Measurements from ENCODE around the gene PDIA3. TPM values are rescaled to one million over a fixed set of nuclear protein-coding genes. Genes with fewer than 3 reads are reported as not detected.

Gene PDIA3
- total and polyA plus RNA-seq, 2 donors (not counting 3 experiments of a cell fraction or from before 2014, with no cell fraction given): 140 to 857 TPM

DNA sequence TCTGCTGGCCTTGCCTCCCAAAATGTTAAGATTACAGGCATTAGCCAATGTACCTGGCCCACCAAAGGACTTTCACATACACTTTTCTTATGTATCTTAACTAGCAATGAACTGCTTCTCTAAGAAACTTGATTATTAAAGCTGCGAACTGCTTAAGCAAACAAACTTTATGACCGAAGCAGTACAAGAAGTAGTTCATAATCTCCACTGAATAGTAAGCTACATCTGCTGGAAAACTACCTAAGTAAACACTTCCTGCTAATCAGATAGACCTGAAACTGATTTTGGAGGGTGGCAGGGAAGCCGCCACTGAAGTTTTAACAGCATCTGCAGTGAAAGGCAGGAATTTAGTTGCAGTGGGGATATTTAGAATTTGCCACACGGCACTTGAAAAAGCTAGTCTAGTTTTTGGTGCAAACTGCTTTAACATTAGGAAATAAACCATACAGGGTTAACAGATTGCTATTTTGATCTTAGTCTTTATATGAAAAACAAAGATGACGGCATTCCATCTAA is 62.3 kb downstream of the PDIA3 start:
- H3K27ac ChIP-seq (ENCODE audit: insufficient read depth, low read depth, low read length): no peak overlapping the region
- H3K4me1 ChIP-seq (ENCODE audit: control insufficient read depth, extremely low read depth, insufficient read depth, low read length): no peaks in the 10 kb centered on the region
- no peak overlapping the region for H3K4me3 ChIP-seq (replicated peaks in 1 of 3; ENCODE audit: insufficient read depth in 1 of 3, low read depth in 1 of 3, low read length in 3 of 3)
- DNase-seq (ENCODE audit: low read depth, low spot score): no peak
- no peak overlapping the region for H3K9ac ChIP-seq (replicated peaks; ENCODE audit: extremely low read depth, insufficient read depth, low read length)
- TF ChIP-seq, protein P1, sequence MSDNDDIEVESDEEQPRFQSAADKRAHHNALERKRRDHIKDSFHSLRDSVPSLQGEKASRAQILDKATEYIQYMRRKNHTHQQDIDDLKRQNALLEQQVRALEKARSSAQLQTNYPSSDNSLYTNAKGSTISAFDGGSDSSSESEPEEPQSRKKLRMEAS (IDR thresholded peaks at IDR 0.05; ENCODE audit: insufficient read depth, insufficient read length): no peak
- no peak for TF ChIP-seq MYC (IDR thresholded peaks at IDR 0.05; ENCODE audit: low read depth, low read length)
- TF ChIP-seq EZH2 (IDR thresholded peaks at IDR 0.05; ENCODE audit: borderline replicate concordance, low read depth, low read length, severe bottlenecking): no peak
- TF ChIP-seq POLR2A (IDR thresholded peaks at IDR 0.05; ENCODE audit: low read depth, low read length): no peak
- no peak for TF ChIP-seq POLR2AphosphoS5 (IDR thresholded peaks at IDR 0.05; ENCODE audit: insufficient read depth, low read depth, low read length)
- no peak for TF ChIP-seq FOS (IDR thresholded peaks at IDR 0.05; ENCODE audit: borderline replicate concordance, insufficient read depth, low read length)
- no peak for TF ChIP-seq JUN (IDR thresholded peaks at IDR 0.05; ENCODE audit: borderline replicate concordance, insufficient read depth, insufficient read length, low read depth)
- TF ChIP-seq GATA2 (IDR thresholded peaks at IDR 0.05; ENCODE audit: insufficient read depth, insufficient read length, low read depth, low read length): no peak
- TF ChIP-seq, protein P2, sequence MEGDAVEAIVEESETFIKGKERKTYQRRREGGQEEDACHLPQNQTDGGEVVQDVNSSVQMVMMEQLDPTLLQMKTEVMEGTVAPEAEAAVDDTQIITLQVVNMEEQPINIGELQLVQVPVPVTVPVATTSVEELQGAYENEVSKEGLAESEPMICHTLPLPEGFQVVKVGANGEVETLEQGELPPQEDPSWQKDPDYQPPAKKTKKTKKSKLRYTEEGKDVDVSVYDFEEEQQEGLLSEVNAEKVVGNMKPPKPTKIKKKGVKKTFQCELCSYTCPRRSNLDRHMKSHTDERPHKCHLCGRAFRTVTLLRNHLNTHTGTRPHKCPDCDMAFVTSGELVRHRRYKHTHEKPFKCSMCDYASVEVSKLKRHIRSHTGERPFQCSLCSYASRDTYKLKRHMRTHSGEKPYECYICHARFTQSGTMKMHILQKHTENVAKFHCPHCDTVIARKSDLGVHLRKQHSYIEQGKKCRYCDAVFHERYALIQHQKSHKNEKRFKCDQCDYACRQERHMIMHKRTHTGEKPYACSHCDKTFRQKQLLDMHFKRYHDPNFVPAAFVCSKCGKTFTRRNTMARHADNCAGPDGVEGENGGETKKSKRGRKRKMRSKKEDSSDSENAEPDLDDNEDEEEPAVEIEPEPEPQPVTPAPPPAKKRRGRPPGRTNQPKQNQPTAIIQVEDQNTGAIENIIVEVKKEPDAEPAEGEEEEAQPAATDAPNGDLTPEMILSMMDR (IDR thresholded peaks at IDR 0.05; ENCODE audit: extremely low read depth in 1 of 2, insufficient read depth in 1 of 2, low read depth in 1 of 2, low read length in 2 of 2): no peak
- dilution Hi-C loops (cut with MboI; ENCODE audit: extremely low pct_ligation_motif_present, low sequenced_read_pairs) (no loop called here), intact Hi-C loops (cut with micrococcal nuclease) (no loop called here)
- H3K9me3 ChIP-seq (replicated peaks; ENCODE audit: control insufficient read depth, insufficient read depth, low read length): no peaks in the 10 kb centered on the region
- no peaks in the 10 kb centered on the region for H3K9me1 ChIP-seq (replicated peaks; ENCODE audit: control insufficient read depth, extremely low read depth, insufficient read depth, low read length)
- H3K79me2 ChIP-seq (ENCODE audit: control insufficient read depth, insufficient read depth, low read length): no peaks in the 10 kb centered on the region
- BruUV-seq (replicated peaks): no TSS peak
- ChIA-PET POLR2A (no interaction called here), CTCF (interaction anchor here (1.7 kb wide), 1 partner anchor 8 kb away, joined by 4 read pairs; the partner anchor contains the start of gene HYPK)
- H3K27me3 ChIP-seq (ENCODE audit: control insufficient read depth in 2 of 2, insufficient read depth in 2 of 2, low read length in 2 of 2): no peaks in the 10 kb centered on the region
- H2AFZ ChIP-seq (ENCODE audit: low read depth, low read length): no peak overlapping the region
- no peak for FAIRE-seq
- no peaks in the 10 kb centered on the region for H4K20me1 ChIP-seq (replicated peaks; ENCODE audit: control insufficient read depth, extremely low read depth, insufficient read depth, low read length)
- H3K36me3 ChIP-seq (ENCODE audit: control insufficient read depth in 2 of 2, extremely low read depth in 1 of 2, insufficient read depth in 2 of 2, low read length in 2 of 2): peaks cover 26 to 36% of the 10 kb centered on the region in 2 experiments
- H3K4me2 ChIP-seq (ENCODE audit: insufficient read depth, low read length): no peak overlapping the region
